GM19467 (cell line): ENCODE measurements around the gene ARHGAP22.

Experiments used
- ATAC-seq: cut with Tn5 transposase; IDR thresholded peaks from one replicate; pipeline ENCODE4 v1.9.1; 2021; ENCODE audit warnings: mild to moderate bottlenecking, moderate library complexity; ENCODE audit not compliant: unreplicated experiment

The ARHGAP22 gene

GRCh38 chr10:48485711-48486110, 119.2 kb downstream of the ARHGAP22 start:
- no peak for ATAC-seq

GRCh38 chr10:48484911-48485310, 120.0 kb downstream of the ARHGAP22 start:
- ATAC-seq = no peak

GRCh38 chr10:48482207-48482606, 122.7 kb downstream of the ARHGAP22 start:
- ATAC-seq = no peak

GRCh38 chr10:48481385-48481784, 123.5 kb downstream of the ARHGAP22 start:
- no peak for ATAC-seq

GRCh38 chr10:48480397-48481374, 124.2 kb downstream of the ARHGAP22 start:
- ATAC-seq = no peak

- no peak for ATAC-seq
These were observed 125.7 kb downstream of the ARHGAP22 start for GRCh38 chr10:48478980-48479811.

- ATAC-seq = no peak
These were observed 126.4 kb downstream of the ARHGAP22 start for GRCh38 chr10:48478469-48478868.

GRCh38 chr10:48477616-48478015, 127.3 kb downstream of the ARHGAP22 start:
- ATAC-seq = no peak

- no peak for ATAC-seq
These were observed 127.7 kb downstream of the ARHGAP22 start for GRCh38 chr10:48477141-48477540.

GRCh38 chr10:48476279-48476982, 128.4 kb downstream of the ARHGAP22 start:
- no peak for ATAC-seq

- ATAC-seq = no peak
These were observed 129.0 kb downstream of the ARHGAP22 start for GRCh38 chr10:48475943-48476278.

- no peak for ATAC-seq
These were observed 130.0 kb downstream of the ARHGAP22 start for GRCh38 chr10:48474765-48475365.

- no peak for ATAC-seq
These were observed 131.2 kb downstream of the ARHGAP22 start for GRCh38 chr10:48473704-48474103.

- ATAC-seq = no peak
These were observed 132.3 kb downstream of the ARHGAP22 start for GRCh38 chr10:48472501-48473069.

GRCh38 chr10:48470893-48471805, 133.7 kb downstream of the ARHGAP22 start:
- ATAC-seq = no peak

GRCh38 chr10:48470115-48470892, 134.6 kb downstream of the ARHGAP22 start:
- ATAC-seq = no peak

GRCh38 chr10:48469516-48470020, 135.3 kb downstream of the ARHGAP22 start:
- no peak for ATAC-seq

- no peak for ATAC-seq
These were observed 135.9 kb downstream of the ARHGAP22 start for GRCh38 chr10:48468866-48469511.
